HG03025 (cell line): Measurements from ENCODE around the gene ZP1.
A peak's percentile ranks its signal among the peaks of the same experiment; 100 is the strongest.
"Not testable (repeated sequence)": the region's sequence is repeated elsewhere in the genome, so short reads cannot be mapped to it uniquely, and the experiment has no call there.

Source experiments
- ATAC-seq: cut with Tn5 transposase; IDR thresholded peaks from one replicate; pipeline ENCODE4 v1.9.1; 2021; ENCODE audit warnings: mild to moderate bottlenecking, moderate library complexity; ENCODE audit not compliant: unreplicated experiment, low FRiP score

Gene ZP1

GRCh38 chr11:60866911-60867870, at the start of gene ZP1:
ZP1 (plus strand) TSS chr11:60867542; CDS start chr11:60867562, 20 bp downstream.
- no peak for ATAC-seq

GRCh38 chr11:60818057-60818456, 49.3 kb upstream of the ZP1 start:
- no peak for ATAC-seq

GRCh38 chr11:60821827-60822599, 45.3 kb upstream of the ZP1 start:
- ATAC-seq: no peak

- not testable (repeated sequence) for ATAC-seq
Measured at GRCh38 chr11:60823745-60824306, 43.5 kb upstream of the ZP1 start.

- no peak for ATAC-seq
Measured at GRCh38 chr11:60825118-60825517, 42.2 kb upstream of the ZP1 start.

- no peak for ATAC-seq
Measured at GRCh38 chr11:60825790-60826189, 41.6 kb upstream of the ZP1 start.

- no peak for ATAC-seq
Measured at GRCh38 chr11:60830478-60831142, 36.7 kb upstream of the ZP1 start.

- ATAC-seq: peak; percentile 70
Measured at GRCh38 chr11:60831143-60831500, 36.2 kb upstream of the ZP1 start.

GRCh38 chr11:60831501-60832079, 35.8 kb upstream of the ZP1 start:
- ATAC-seq: no peak

- ATAC-seq: no peak
Measured at GRCh38 chr11:60834742-60835533, 32.4 kb upstream of the ZP1 start.

GRCh38 chr11:60835534-60835846, 31.9 kb upstream of the ZP1 start:
- ATAC-seq: no peak

GRCh38 chr11:60836866-60837515, 30.4 kb upstream of the ZP1 start:
- ATAC-seq: no peak

- ATAC-seq: no peak
Measured at GRCh38 chr11:60838132-60838531, 29.2 kb upstream of the ZP1 start.

GRCh38 chr11:60840470-60841430, 26.6 kb upstream of the ZP1 start:
- no peak for ATAC-seq

- ATAC-seq: peak; percentile 74
Measured at GRCh38 chr11:60841797-60842667, 25.3 kb upstream of the ZP1 start, which contains the start of gene CCDC86. CCDC86 (plus strand) TSS chr11:60842113; CDS start chr11:60842125, 12 bp downstream.

GRCh38 chr11:60842668-60843600, 24.4 kb upstream of the ZP1 start:
- ATAC-seq: no peak
